RCC 7860 (cell line): Measurements from ENCODE around the gene METRN.
"Not testable (repeated sequence)": the region's sequence is repeated elsewhere in the genome, so short reads cannot be mapped to it uniquely, and the experiment has no call there.

Source experiments
- DNase-seq: peaks from one replicate; pipeline ENCODE4 v3.0.0-alpha.2; 2015; ENCODE audit warnings: low spot score
- FAIRE-seq: peaks from 2 replicates; lab custom pipeline; 2012; peaks lifted over from hg19 to GRCh38; lab: Jason Lieb, UNC

Gene METRN

DNA sequence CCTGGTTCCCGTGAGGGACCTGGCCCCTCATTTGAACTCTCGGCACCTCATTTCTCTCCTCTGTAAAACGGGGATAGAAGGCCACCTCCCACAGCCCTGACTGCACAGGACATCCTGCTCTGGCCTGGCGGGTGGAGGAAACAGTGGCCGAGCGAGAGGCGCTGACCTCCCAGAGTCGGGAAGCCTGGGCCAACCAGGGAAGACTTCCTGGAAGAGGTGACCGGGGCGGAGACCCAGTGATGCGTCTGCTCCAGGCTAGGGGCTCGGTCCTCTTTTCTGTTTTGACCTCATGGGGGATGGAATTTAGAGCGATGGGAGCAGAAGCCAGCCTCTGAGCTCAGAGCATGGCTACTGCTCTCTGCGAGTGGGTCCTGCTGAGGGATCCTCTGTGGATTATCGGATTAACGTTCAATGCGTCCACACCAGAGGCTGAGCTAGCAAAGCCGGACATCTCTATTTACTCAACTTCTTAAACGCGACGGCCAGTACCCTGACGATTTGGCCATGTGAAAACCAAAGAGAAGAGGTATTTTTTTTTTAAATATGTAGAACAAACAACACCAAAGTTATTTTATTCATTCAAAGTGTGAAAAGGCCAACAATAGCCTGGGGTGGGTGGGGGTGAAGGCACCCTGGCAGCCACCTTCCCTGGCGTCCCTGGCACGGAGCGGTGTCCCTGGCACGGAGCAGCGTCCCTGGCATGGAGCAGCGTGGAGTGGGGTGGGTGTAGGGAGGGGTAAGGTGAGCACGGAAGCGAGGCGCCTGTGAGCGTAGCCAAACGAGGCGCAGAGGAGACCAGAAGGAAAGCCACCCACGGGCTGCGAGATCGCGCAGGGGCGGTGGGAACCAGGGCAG is 36.5 kb downstream of the METRN start:
- FAIRE-seq, result no peak
- no peak for DNase-seq

DNA sequence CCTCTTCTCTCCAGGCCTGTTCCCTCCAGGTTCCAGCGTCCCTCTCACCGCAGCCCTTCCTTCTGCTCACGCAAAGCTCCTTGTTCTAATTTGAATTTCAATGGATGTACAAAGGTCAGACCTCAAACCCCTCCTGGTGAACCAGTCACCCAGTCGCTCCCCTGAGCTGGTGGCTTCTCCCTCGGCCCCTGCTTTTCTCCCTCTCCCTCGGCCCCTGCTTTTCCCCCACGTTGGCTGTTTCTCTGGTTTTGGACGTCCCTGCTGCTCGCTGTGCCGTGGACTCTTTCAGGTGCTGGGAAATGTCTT is 37.0 kb downstream of the METRN start:
- FAIRE-seq (no peak), DNase-seq (no peak)

- not testable (repeated sequence) for DNase-seq, FAIRE-seq
These were observed 39.2 kb downstream of the METRN start for GRCh38 chr16:754121-754607.

DNA sequence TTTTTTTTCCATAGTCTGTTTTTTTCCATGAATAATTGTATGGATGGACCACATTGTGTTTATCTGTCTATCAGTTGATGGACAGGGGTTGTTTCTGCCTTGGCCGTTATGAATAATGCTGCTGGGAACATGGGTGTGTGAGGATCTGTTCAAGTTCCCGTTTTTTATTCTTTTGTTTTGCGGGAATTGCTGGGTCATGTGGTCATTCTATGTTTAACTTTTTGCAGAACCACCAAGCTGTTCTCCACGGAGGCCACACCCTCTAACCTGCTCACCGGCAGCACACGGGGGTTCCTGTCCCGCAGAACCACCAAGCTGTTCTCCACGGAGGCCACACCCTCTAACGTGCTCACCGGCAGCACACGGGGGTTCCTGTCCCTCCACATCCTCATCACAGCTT is 39.7 kb downstream of the METRN start:
- FAIRE-seq (no peak), DNase-seq (no peak)

DNA sequence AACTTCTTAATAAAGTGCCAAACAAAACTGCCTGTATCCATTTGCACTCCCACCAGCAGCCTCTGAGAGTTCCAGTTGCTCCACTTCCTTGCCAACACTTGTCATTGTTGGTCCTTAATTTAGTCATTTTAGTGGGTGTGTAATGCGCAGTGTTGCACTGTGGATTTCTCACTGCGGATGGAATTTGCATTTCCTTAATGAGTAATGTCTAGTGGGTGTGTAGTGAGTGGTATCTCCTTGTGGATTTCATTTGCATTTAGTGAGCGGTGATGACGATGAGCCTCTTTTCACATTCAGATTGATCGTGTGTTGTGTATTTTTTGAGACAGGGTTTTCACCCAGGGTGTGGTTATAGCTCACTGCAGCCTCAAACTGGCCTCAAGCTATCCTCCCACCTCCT is 41.5 kb downstream of the METRN start:
- FAIRE-seq, result no peak
- no peak for DNase-seq

DNA sequence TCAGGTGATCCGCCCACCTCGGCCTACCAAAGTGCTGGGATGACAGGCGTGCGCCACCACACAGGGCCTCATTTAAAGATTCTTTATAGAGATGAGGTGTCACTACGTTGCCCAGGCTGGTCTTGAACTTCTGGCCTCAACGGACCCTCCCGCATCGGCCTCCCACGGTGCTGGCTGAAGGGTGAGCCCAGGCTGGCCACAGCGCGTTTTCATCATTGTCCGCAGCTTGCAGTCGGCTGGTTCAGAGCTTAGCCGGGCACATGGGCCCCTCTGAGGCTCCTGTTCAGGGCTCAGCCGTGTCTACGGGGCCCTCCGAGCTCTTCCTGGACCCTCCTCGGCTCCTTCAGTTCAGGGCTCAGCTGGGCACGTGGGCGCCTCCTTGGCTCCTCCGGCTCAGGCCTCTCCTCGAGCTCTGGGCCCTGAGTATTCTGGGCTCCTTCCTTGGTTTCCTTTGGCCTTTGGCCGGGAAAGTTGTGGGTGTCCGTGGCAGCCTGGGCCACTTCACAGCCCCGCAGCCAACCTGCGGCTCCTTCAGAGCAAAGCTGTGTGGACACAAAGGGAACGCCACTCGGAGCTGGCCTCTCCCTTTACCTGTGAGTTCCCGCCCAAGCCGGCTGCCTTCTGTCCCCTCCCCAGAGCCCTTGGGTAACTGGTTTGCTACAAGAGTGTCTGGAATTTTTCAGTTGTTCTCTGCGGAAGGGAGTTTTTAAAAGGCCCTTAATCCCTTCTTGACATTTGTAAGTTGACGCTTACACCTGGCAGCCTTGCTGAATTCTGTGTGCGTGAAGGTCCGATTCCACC is 44.4 kb downstream of the METRN start:
- DNase-seq, result no peak
- FAIRE-seq, result no peak

DNA sequence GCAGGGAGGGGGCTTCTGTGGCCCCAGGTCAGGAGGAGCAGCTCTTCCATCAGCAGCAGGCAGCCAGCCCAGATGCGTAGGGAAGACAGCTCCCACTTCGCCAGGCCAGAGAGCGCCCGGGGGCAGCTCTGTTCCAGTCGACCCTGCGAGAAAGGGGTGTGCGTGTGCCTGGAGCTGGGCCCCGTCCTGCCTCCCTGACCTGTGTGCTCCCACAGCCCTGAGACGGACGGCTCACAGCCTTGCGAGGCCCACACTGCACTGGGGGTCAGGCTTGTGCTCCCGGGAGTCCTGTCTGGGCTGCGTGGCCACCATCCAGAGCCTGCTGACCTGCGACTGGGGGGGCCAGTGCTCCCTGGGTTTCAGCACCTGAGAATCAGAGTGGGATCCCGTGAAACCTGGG is 45.1 kb downstream of the METRN start:
- DNase-seq, result no peak
- FAIRE-seq, result no peak

DNA sequence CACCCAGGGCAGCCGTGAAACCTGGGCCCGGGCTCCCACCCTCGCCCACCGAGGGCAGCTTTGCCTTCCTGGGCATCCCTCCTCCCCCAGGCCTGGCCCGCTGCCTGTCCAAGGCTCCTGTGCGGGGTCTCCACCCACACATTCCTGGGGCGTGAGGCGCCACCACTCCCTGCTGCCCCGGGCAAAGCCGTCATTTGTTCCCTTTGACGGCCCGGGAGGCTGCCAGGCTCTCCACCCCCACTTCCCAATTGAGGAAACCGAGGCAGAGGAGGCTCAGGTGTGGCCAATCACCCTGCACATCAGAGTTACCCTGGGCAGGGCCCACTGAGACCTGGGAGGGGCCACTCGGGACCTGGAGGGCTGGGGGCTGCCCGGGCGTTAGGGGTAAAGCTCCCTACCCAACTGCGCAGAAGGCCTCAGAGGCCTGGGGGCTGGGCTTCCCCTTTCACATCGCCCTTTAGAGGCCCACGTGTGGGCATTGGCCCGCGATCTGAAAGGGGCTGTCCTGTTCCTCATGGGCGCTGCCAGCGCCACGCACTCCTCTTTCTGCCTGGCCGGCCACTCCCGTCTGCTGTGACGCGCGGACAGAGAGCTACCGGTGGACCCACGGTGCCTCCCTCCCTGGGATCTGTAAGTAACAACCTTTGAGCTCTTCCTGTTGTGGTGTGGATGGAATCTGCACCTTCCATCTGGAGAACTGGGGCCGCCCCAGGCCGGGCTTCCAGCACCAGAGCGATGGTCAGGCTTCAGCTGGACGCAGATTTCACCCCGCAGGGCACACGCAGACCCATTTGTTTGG is 45.8 kb downstream of the METRN start, which contains the start of gene MSLN:
MSLN (plus strand) TSS at position 190 of the 799 bp plus-strand sequence. CDS start 1,947 bp downstream, outside the sequence.
- no peak for FAIRE-seq
- DNase-seq, result no peak

- FAIRE-seq (no peak), DNase-seq (no peak)
These were observed 47.0 kb downstream of the METRN start for GRCh38 chr16:761625-762513.

DNA sequence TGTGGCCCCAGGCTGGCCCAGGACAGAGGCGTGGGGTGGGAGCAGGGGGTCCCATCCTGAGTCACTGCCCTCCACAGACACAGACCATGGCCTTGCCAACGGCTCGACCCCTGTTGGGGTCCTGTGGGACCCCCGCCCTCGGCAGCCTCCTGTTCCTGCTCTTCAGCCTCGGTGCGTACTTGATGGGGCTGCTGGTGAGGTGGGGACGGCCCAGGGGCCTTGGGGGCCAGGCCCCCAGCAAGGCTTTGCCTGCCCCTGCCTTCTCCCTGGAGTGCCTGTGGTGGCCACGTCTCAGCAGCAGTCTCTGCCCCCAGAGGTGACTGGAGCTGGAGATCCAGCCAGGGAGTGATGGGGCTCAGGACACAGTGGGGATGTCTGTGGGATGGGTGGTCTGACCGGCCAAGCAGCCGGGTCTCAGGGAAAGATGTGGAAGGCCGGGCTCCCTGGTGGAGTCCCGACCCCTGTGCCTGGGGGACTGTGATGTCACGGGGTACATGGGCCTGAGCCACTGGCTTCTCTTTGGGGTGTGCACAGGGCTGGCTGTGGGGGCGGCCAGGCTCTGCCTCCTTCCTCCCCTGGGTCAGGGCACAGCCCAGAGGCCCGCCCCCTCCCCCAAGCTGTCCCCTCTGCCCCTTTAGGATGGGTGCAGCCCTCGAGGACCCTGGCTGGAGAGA is 47.8 kb downstream of the METRN start:
- DNase-seq (no peak), FAIRE-seq (no peak)

GRCh38 chr16:763369-764183 is 48.7 kb downstream of the METRN start:
- no peak for FAIRE-seq
- no peak for DNase-seq

- no peak for FAIRE-seq
These were observed 49.3 kb downstream of the METRN start for GRCh38 chr16:764184-764750.

GRCh38 chr16:764848-765487 is 50.0 kb downstream of the METRN start:
- DNase-seq, result no peak
- FAIRE-seq, result no peak

More at GRCh38 chr16:764184-764750, 49.3 kb downstream of the METRN start:
- no peak for DNase-seq

DNA sequence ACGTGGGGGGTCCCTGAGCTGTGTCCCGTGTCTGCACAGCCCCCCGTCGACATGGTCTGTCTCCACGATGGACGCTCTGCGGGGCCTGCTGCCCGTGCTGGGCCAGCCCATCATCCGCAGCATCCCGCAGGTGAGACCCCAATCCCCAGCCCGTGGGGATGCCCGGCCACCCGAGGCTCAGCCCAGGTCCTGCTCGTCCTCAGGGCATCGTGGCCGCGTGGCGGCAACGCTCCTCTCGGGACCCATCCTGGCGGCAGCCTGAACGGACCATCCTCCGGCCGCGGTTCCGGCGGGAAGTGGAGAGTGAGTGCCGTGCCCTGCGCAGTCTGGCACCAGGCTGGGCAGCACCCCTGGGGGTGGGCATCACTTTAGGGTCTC is 50.6 kb downstream of the METRN start:
- no peak for DNase-seq
- FAIRE-seq, result no peak

DNA sequence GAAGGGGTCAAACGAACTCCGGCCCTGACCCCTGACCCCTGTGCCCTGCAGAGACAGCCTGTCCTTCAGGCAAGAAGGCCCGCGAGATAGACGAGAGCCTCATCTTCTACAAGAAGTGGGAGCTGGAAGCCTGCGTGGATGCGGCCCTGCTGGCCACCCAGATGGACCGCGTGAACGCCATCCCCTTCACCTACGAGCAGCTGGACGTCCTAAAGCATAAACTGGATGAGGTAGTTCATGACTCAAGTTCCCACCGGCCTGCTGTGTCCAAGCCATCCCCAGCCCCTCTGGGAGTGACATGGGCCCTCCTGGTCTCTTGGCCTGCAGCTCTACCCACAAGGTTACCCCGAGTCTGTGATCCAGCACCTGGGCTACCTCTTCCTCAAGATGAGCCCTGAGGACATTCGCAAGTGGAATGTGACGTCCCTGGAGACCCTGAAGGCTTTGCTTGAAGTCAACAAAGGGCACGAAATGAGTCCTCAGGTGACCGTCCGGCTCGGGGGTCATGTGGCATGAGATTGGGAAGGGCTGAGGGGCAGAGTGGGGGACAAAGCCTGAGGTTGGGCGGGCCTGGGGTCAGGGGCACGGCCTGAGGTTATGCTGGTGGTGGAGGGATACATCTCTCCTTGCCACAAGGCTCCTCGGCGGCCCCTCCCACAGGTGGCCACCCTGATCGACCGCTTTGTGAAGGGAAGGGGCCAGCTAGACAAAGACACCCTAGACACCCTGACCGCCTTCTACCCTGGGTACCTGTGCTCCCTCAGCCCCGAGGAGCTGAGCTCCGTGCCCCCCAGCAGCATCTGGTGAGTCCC is 51.3 kb downstream of the METRN start:
- FAIRE-seq, result no peak

GRCh38 chr16:766820-767640 is 52.1 kb downstream of the METRN start:
- FAIRE-seq, result no peak
- no peak for DNase-seq

More for the DNA sequence above, 51.3 kb downstream of the METRN start:
- no peak for DNase-seq
